H1 (cell line): Measurements from ENCODE around the gene FKRP.

Experiments used
- CBX8 ChIP-seq: fragments of 300-800, 300-1000 bp; sonication (generic); IDR thresholded peaks from 2 replicates; pipeline ENCODE4 v1.7.1; 2016; ENCODE audit warnings: low read depth, low read length, borderline replicate concordance
- KDM1A ChIP-seq: fragments of 200-600, 300-600 bp; sonication (generic); IDR thresholded peaks from 2 replicates; pipeline ENCODE4 v1.7.1; 2016; ENCODE audit warnings: mild to moderate bottlenecking, low read length, borderline replicate concordance

DNA sequence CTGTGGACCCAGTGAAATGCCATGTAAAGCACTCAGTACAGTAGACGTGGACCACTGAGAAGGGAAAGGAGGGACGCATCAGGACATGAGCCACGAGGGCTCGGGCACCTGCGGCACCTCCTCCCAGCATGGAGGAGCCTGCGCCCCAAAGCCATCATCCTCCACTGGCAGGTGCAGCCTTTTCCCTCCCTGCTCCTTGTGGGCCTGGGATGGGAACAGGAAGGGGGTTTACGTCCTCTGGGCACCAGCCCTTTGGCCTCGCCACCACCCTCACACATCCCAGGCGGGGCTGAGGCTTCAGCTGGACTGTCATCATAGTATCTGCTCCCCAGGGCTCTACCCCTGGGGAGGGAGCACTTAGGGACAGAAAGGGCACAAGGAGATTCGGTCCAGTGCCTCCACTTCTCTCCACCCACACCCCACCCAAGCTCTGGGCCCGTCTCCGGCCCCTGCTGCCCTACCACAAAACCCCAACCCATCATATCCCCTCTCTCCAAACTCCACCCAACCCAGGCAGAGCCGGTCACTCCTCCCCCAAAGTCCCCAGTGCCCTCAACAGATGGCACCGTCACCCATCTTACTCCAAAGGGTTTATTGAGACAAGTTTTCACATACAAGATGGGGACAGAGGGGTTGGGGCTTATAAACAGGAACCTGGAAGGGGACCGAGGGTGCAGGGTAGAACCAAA, 26.8 kb upstream of the FKRP start:
- TF ChIP-seq CBX8 (no peak), KDM1A (no peak)
